Measurements from ENCODE around the gene HIVEP1.

HIVEP1 gene

GRCh38 chr6:12020187-12020791, 8.2 kb downstream of the HIVEP1 start:
- TF ChIP-seq, protein P1, sequence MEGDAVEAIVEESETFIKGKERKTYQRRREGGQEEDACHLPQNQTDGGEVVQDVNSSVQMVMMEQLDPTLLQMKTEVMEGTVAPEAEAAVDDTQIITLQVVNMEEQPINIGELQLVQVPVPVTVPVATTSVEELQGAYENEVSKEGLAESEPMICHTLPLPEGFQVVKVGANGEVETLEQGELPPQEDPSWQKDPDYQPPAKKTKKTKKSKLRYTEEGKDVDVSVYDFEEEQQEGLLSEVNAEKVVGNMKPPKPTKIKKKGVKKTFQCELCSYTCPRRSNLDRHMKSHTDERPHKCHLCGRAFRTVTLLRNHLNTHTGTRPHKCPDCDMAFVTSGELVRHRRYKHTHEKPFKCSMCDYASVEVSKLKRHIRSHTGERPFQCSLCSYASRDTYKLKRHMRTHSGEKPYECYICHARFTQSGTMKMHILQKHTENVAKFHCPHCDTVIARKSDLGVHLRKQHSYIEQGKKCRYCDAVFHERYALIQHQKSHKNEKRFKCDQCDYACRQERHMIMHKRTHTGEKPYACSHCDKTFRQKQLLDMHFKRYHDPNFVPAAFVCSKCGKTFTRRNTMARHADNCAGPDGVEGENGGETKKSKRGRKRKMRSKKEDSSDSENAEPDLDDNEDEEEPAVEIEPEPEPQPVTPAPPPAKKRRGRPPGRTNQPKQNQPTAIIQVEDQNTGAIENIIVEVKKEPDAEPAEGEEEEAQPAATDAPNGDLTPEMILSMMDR (IDR thresholded peaks at IDR 0.05; ENCODE audit: extremely low read depth, insufficient read depth, missing control alignments): no peak
- in situ Hi-C loops (cut with MboI; ENCODE audit: low pct_unique_long_range_greater_than_20kb, low sequenced_read_pairs, unreplicated experiment): no loop called here
- no peak for DNase-seq (ENCODE audit: low spot score)

GRCh38 chr6:12022481-12022880, 10.4 kb downstream of the HIVEP1 start:
- in situ Hi-C loops (cut with MboI; ENCODE audit: low pct_unique_long_range_greater_than_20kb, low sequenced_read_pairs, unreplicated experiment): no loop called here
- TF ChIP-seq, protein P1 (IDR thresholded peaks at IDR 0.05; ENCODE audit: extremely low read depth, insufficient read depth, missing control alignments): no peak
- no peak for DNase-seq (ENCODE audit: low spot score)

DNA sequence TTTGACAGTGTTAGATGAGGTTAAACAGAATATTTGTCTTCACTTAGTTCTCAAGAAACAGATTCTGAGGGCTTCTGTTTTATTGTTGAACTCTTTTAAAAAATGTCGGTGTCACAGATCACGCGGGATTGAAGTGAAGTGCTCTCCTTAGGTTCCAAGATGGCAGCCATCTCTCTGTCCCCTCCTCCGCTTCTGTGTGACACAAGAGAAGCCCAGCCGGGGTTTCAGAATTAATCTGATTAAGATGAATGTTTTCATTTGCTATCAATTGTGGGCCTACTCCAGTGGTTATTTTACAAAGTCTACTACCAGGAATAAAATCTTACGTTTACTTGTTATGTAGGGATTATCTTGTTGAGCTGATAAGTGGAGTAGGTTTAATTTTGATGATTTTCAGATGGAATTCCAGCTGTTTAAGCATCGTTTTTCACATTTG, 10.9 kb downstream of the HIVEP1 start:
- DNase-seq (ENCODE audit: low spot score): no peak
- in situ Hi-C loops (cut with MboI; ENCODE audit: low pct_unique_long_range_greater_than_20kb, low sequenced_read_pairs, unreplicated experiment): no loop called here
- TF ChIP-seq, protein P1 (IDR thresholded peaks at IDR 0.05; ENCODE audit: extremely low read depth, insufficient read depth, missing control alignments): no peak

DNA sequence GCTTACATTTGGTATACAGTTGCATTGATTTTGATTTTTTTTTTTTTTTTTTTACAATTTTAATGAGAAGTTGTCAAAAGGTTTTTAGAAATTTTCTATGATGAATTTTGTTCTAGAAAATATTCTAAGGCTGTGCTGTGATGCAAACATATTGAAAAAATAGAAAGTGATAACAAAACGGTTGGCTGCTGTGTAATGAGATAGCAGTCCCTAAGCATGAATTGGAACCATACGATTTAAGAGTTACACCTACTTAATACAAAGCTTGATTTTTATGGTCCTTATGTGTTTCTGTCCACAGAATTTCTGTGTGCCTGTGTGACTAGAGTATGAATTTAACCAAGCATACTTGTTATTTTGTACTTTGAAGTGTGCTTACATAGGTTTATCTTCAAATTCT, 12.1 kb downstream of the HIVEP1 start:
- TF ChIP-seq, protein P1 (IDR thresholded peaks at IDR 0.05; ENCODE audit: extremely low read depth, insufficient read depth, missing control alignments): no peak
- DNase-seq (ENCODE audit: low spot score): no peak
- in situ Hi-C loops (cut with MboI; ENCODE audit: low pct_unique_long_range_greater_than_20kb, low sequenced_read_pairs, unreplicated experiment): no loop called here

DNA sequence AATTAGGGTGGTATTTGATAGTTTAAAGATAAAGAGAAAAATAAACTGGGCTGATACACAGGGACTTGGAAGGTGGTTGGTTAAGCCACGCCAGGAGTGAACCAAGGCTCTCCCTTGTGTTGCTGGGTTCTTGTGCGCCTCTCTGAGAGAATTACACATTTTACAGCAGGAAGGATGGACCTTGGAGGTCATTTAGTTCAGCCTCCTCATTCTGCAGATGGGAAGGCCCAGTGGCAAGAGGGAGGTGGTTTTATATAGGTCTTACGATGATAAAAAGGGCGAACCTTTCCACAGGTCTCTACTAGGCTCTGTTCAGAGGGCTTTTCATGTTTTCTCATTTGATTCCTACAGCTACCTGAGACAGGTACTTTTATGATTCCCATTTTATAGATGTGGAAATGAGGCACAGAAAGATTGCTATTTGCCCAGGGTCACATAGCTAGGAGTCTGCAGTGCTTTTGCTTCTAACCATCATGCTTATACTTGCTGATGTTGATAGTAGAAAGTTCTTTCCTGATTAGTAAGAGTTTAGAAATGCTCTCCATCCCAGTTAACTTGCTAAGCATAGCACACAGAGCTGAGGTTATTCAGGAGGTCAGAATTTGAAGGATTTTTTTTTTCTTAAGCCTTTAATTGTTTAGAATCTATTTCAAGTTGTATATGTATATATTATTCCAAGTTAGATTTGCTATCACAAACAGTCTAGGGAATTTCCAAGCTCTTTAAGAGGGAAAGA, 12.8 kb downstream of the HIVEP1 start:
- in situ Hi-C loops (cut with MboI; ENCODE audit: low pct_unique_long_range_greater_than_20kb, low sequenced_read_pairs, unreplicated experiment): no loop called here
- TF ChIP-seq, protein P1 (IDR thresholded peaks at IDR 0.05; ENCODE audit: extremely low read depth, insufficient read depth, missing control alignments): no peak
- DNase-seq (ENCODE audit: low spot score): no peak

DNA sequence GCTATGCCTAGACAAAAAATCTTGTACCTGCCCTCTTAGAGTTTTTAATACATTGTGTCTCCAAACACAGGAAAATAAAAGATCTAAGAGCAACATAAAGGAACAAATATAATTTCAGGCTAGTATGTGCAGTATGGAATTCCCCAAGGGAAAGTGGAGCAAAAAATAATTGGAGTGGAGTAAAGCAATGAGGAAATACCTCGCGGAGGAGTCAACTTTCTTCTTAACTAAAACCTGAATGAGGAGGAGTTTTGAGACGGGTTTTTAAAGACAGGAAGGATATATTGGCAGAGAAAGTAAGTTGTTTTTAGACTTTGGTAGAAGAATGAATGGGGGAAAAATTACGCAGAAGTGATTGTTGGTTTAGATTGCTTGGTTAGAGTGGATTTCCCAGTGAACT, 14.0 kb downstream of the HIVEP1 start:
- in situ Hi-C loops (cut with MboI; ENCODE audit: low pct_unique_long_range_greater_than_20kb, low sequenced_read_pairs, unreplicated experiment): no loop called here
- TF ChIP-seq, protein P1 (IDR thresholded peaks at IDR 0.05; ENCODE audit: extremely low read depth, insufficient read depth, missing control alignments): no peak
- no peak for DNase-seq (ENCODE audit: low spot score)

Data from GM13977 (cell line).